Subcutaneous abdominal adipose tissue (tissue), 5 donors: ENCODE data around the gene FGF19.
"Not testable (repeated sequence)": the region's sequence is repeated elsewhere in the genome, so short reads cannot be mapped to it uniquely, and the experiment has no call there.

ENCODE experiments used
- H3K27ac ChIP-seq: one replicate; pipeline ENCODE4 v1.7.0; 2013; ENCODE audit warnings: low read depth, mild to moderate bottlenecking, inconsistent platforms, low read length, moderate library complexity
- H3K27me3 ChIP-seq, 5 donors: one replicate each; pipeline ENCODE4 v1.7.0; 2013; ENCODE audit warnings: low read length in 5 of 5, inconsistent platforms in 1 of 5; ENCODE audit not compliant: control insufficient read depth in 5 of 5, insufficient read depth in 4 of 5
- H3K36me3 ChIP-seq, 5 donors: one replicate each; pipeline ENCODE4 v1.7.0; 2013; ENCODE audit warnings: low read length in 5 of 5; ENCODE audit not compliant: control insufficient read depth in 5 of 5, insufficient read depth in 5 of 5
- H3K4me1 ChIP-seq, 5 donors: one replicate each; pipeline ENCODE4 v1.7.0; 2013; ENCODE audit warnings: low read length in 5 of 5, mild to moderate bottlenecking in 3 of 5, moderate library complexity in 1 of 5; ENCODE audit not compliant: control insufficient read depth in 5 of 5, insufficient read depth in 5 of 5
- H3K4me3 ChIP-seq, 5 donors: one replicate each; pipeline ENCODE4 v1.7.0; 2013; ENCODE audit warnings: low read length in 5 of 5, low read depth in 1 of 5
- H3K9ac ChIP-seq, 5 donors: one replicate each; pipeline ENCODE4 v1.7.0; 2013; ENCODE audit warnings: low read length in 5 of 5, mild to moderate bottlenecking in 4 of 5, moderate library complexity in 3 of 5
- H3K9me3 ChIP-seq, 5 donors: one replicate each; pipeline ENCODE4 v1.7.0; 2013; ENCODE audit warnings: low read length in 5 of 5; ENCODE audit not compliant: control insufficient read depth in 5 of 5
- donor health status: healthy.
- donor health status: healthy.
- donor health status: healthy.
- donor health status: healthy.
- donor health status: healthy.

The FGF19 gene

GRCh38 chr11:69697861-69698260 lies 6.0 kb downstream of the FGF19 start:
- Histone ChIP-seq H3K4me3 (no peak overlapping the region), H3K27me3 (peaks cover 15 to 45% (median 40%) of the 10 kb centered on the region in 5 donors)

GRCh38 chr11:69697469-69697843 lies 6.4 kb downstream of the FGF19 start:
- H3K27me3 ChIP-seq, result peaks cover 13 to 43% (median 38%) of the 10 kb centered on the region in 5 donors
- H3K9me3 ChIP-seq, result peaks cover 0 to 2% (median 0%) of the 10 kb centered on the region in 5 donors
- peaks cover 0 to 9% (median 4%) of the 10 kb centered on the region in 5 donors for H3K4me1 ChIP-seq
- no peak overlapping the region for H3K4me3 ChIP-seq
- H3K27ac ChIP-seq, result no peak overlapping the region
- H3K36me3 ChIP-seq, result no peaks in the 10 kb centered on the region
- H3K9ac ChIP-seq, result no peak overlapping the region

More at GRCh38 chr11:69697861-69698260, 6.0 kb downstream of the FGF19 start:
- H3K9ac ChIP-seq, result no peak overlapping the region
- H3K27ac ChIP-seq, result no peak overlapping the region
- no peaks in the 10 kb centered on the region for H3K9me3 ChIP-seq
- H3K4me1 ChIP-seq, result peaks cover 0 to 10% (median 4%) of the 10 kb centered on the region in 5 donors
- no peaks in the 10 kb centered on the region for H3K36me3 ChIP-seq

GRCh38 chr11:69696749-69697468 lies 6.9 kb downstream of the FGF19 start:
- H3K9me3 ChIP-seq, result peaks cover 0 to 5% (median 4%) of the 10 kb centered on the region in 5 donors
- peaks cover 0 to 7% (median 4%) of the 10 kb centered on the region in 5 donors for H3K4me1 ChIP-seq
- peaks cover 13 to 41% (median 33%) of the 10 kb centered on the region in 5 donors for H3K27me3 ChIP-seq
- H3K36me3 ChIP-seq, result no peaks in the 10 kb centered on the region
- H3K9ac ChIP-seq, result no peak overlapping the region
- no peak overlapping the region for H3K27ac ChIP-seq
- H3K4me3 ChIP-seq, result no peak overlapping the region

GRCh38 chr11:69695995-69696394 lies 7.8 kb downstream of the FGF19 start:
- not testable (repeated sequence) for H3K36me3 ChIP-seq, H3K4me3 ChIP-seq, H3K4me1 ChIP-seq, H3K9me3 ChIP-seq, H3K9ac ChIP-seq, H3K27ac ChIP-seq
- H3K27me3 ChIP-seq, result peaks cover 12 to 34% (median 26%) of the 10 kb centered on the region in 5 donors

GRCh38 chr11:69695581-69695980 lies 8.2 kb downstream of the FGF19 start:
- H3K27me3 ChIP-seq, result peaks cover 9 to 32% (median 22%) of the 10 kb centered on the region in 5 donors
- H3K36me3 ChIP-seq, result no peaks in the 10 kb centered on the region
- no peak overlapping the region for H3K27ac ChIP-seq

GRCh38 chr11:69694781-69695180 lies 9.0 kb downstream of the FGF19 start:
- H3K9ac ChIP-seq, result no peak overlapping the region
- no peaks in the 10 kb centered on the region for H3K36me3 ChIP-seq
- no peak overlapping the region for H3K27ac ChIP-seq
- H3K9me3 ChIP-seq, result peaks cover 0 to 5% (median 4%) of the 10 kb centered on the region in 5 donors
- peaks cover 9 to 32% (median 21%) of the 10 kb centered on the region in 5 donors for H3K27me3 ChIP-seq
- H3K4me1 ChIP-seq, result no peaks in the 10 kb centered on the region
- H3K4me3 ChIP-seq, result no peak overlapping the region

More at GRCh38 chr11:69695581-69695980, 8.2 kb downstream of the FGF19 start:
- Histone ChIP-seq H3K4me1 (peaks cover 0 to 3% (median under 1%) of the 10 kb centered on the region in 5 donors), H3K9ac (no peak overlapping the region), H3K9me3 (peaks cover 0 to 5% (median 4%) of the 10 kb centered on the region in 5 donors), H3K4me3 (no peak overlapping the region)

- H3K4me3 ChIP-seq, result no peak overlapping the region
- no peaks in the 10 kb centered on the region for H3K4me1 ChIP-seq
- no peaks in the 10 kb centered on the region for H3K36me3 ChIP-seq
- no peak overlapping the region for H3K27ac ChIP-seq
- H3K9me3 ChIP-seq, result peaks cover 0 to 5% (median 4%) of the 10 kb centered on the region in 5 donors
- H3K27me3 ChIP-seq, result peaks cover 0 to 20% (median 12%) of the 10 kb centered on the region in 5 donors
- no peak overlapping the region for H3K9ac ChIP-seq
Measured at GRCh38 chr11:69692422-69692821, 11.4 kb downstream of the FGF19 start.

GRCh38 chr11:69691463-69691862 lies 12.4 kb downstream of the FGF19 start:
- no peak overlapping the region for H3K27ac ChIP-seq
- H3K27me3 ChIP-seq, result peaks cover 0 to 14% (median 7%) of the 10 kb centered on the region in 5 donors
- no peaks in the 10 kb centered on the region for H3K4me1 ChIP-seq
- no peak overlapping the region for H3K9ac ChIP-seq
- H3K4me3 ChIP-seq, result no peak overlapping the region
- no peaks in the 10 kb centered on the region for H3K36me3 ChIP-seq
- H3K9me3 ChIP-seq, result peaks cover 0 to 5% (median 4%) of the 10 kb centered on the region in 5 donors

- H3K9me3 ChIP-seq, result peaks cover 0 to 5% (median 4%) of the 10 kb centered on the region in 5 donors
- H3K27ac ChIP-seq, result no peak overlapping the region
- no peaks in the 10 kb centered on the region for H3K36me3 ChIP-seq
- H3K9ac ChIP-seq, result no peak overlapping the region
- H3K27me3 ChIP-seq, result peaks cover 0 to 15% (median 13%) of the 10 kb centered on the region in 5 donors
- H3K4me3 ChIP-seq, result no peak overlapping the region
- H3K4me1 ChIP-seq, result peaks cover 0 to 5% (median 5%) of the 10 kb centered on the region in 5 donors
Measured at GRCh38 chr11:69689484-69690319, 14.1 kb downstream of the FGF19 start.
